IMR-90 (cell line): ENCODE data around the gene TMED4. TPM values are rescaled to one million over a fixed set of nuclear protein-coding genes. Genes with fewer than 3 reads are reported as not detected.
A peak's percentile ranks its signal among the peaks of the same experiment; 100 is the strongest.

ENCODE experiments used
- ATAC-seq: fragments of 200-7000 bp; cut with Tn5 transposase; 2 replicates; pipeline ENCODE4 v1.9.1; 2020; ENCODE audit warnings: low read depth, mild to moderate bottlenecking, moderate library complexity
- BruUV-seq: library from RNA; stranded (reverse); fragments of 400-500 nt; replicated peaks from 2 replicates; lab custom pipeline; 2021; lab: Mats Ljungman, UMichigan
- CTCF ChIA-PET: fragments of 300-600 bp; formaldehyde crosslinking; extraction: SDS; loops from one replicate; lab custom pipeline; 2021; ENCODE audit warnings: antibody characterized with exemption; lab: Yijun Ruan, JAX
- POLR2A ChIA-PET: fragments of 300-600 bp; sonication (Branson Sonifier 250); formaldehyde crosslinking; loops from one replicate; lab custom pipeline; 2022; ENCODE audit warnings: antibody characterized with exemption; ENCODE audit not compliant: unreplicated experiment; lab: Charles Lee
- DNase-seq: peaks from one replicate; pipeline ENCODE4 v3.0.0; 2013
- H2AFZ ChIP-seq: replicated peaks from 2 replicates; pipeline ENCODE3; 2013; ENCODE audit warnings: low read length, mild to moderate bottlenecking; ENCODE audit not compliant: poor library complexity
- H2AK5ac ChIP-seq: 2 replicates; pipeline ENCODE4 v1.6.1; 2013; ENCODE audit warnings: low read depth, low read length, inconsistent platforms
- H2AK9ac ChIP-seq: replicated peaks from 2 replicates; pipeline ENCODE3; 2013; ENCODE audit warnings: mild to moderate bottlenecking, low read depth, low read length, moderate library complexity; ENCODE audit not compliant: poor library complexity
- H2BK120ac ChIP-seq: 2 replicates; pipeline ENCODE4 v1.6.1; 2013; ENCODE audit warnings: low read depth, low read length, inconsistent platforms
- H2BK15ac ChIP-seq: 3 replicates; pipeline ENCODE4 v1.6.1; 2013; ENCODE audit warnings: low read depth, low read length, inconsistent platforms
- H2BK20ac ChIP-seq: 2 replicates; pipeline ENCODE4 v1.6.1; 2013; ENCODE audit warnings: low read depth, mild to moderate bottlenecking, inconsistent platforms, low read length, moderate library complexity
- H2BK5ac ChIP-seq: 2 replicates; pipeline ENCODE4 v1.6.1; 2013; ENCODE audit warnings: mild to moderate bottlenecking, low read depth, low read length, inconsistent platforms; ENCODE audit not compliant: poor library complexity, severe bottlenecking
- H3K14ac ChIP-seq: replicated peaks from 2 replicates; pipeline ENCODE4 v1.6.1; 2013; ENCODE audit warnings: low read depth, low read length, inconsistent platforms
- H3K18ac ChIP-seq: 2 replicates; pipeline ENCODE4 v1.6.1; 2013; ENCODE audit warnings: low read depth, low read length, control low read depth
- H3K23ac ChIP-seq: 2 replicates; pipeline ENCODE4 v1.6.1; 2013; ENCODE audit warnings: low read depth, low read length, inconsistent platforms
- H3K27ac ChIP-seq: 2 replicates; pipeline ENCODE4 v1.5.1; 2013; ENCODE audit warnings: mild to moderate bottlenecking, control low read depth, low read length; ENCODE audit not compliant: insufficient read depth
- H3K27me3 ChIP-seq: 2 replicates; pipeline ENCODE4 v1.6.1; 2013; ENCODE audit warnings: low read length; ENCODE audit not compliant: control insufficient read depth, insufficient read depth
- H3K36me3 ChIP-seq: 2 replicates; pipeline ENCODE4 v1.6.1; 2013; ENCODE audit warnings: low read length, mixed read lengths; ENCODE audit not compliant: control insufficient read depth, insufficient read depth
- H3K4ac ChIP-seq: 2 replicates; pipeline ENCODE4 v1.6.1; 2013; ENCODE audit warnings: low read depth, low read length, inconsistent platforms
- H3K4me1 ChIP-seq: 2 replicates; pipeline ENCODE4 v1.6.1; 2013; ENCODE audit warnings: low read length, mixed read lengths; ENCODE audit not compliant: control insufficient read depth, insufficient read depth
- H3K4me2 ChIP-seq: 2 replicates; pipeline ENCODE4 v1.6.1; 2013; ENCODE audit warnings: low read depth, mild to moderate bottlenecking, control low read depth, low read length, moderate library complexity
- H3K4me3 ChIP-seq: 2 replicates; pipeline ENCODE4 v1.5.1; 2013; ENCODE audit warnings: low read depth, mild to moderate bottlenecking, control low read depth, low read length, moderate library complexity; ENCODE audit not compliant: insufficient read depth
- H3K56ac ChIP-seq: 2 replicates; pipeline ENCODE4 v1.6.1; 2013; ENCODE audit warnings: low read length, inconsistent platforms; ENCODE audit not compliant: insufficient read depth; ENCODE audit errors: extremely low read depth
- H3K79me1 ChIP-seq, 2 experiments: 2 replicates each; pipeline ENCODE4 v1.6.1; 2013; ENCODE audit warnings: low read length in 2 of 2, inconsistent platforms in 1 of 2, low read depth in 1 of 2
- H3K9ac ChIP-seq: 2 replicates; pipeline ENCODE4 v1.6.1; 2013; ENCODE audit warnings: low read depth, low read length, control low read depth
- H3K9me1 ChIP-seq: 2 replicates; pipeline ENCODE4 v1.6.1; 2013; ENCODE audit warnings: low read length, inconsistent platforms; ENCODE audit not compliant: insufficient read depth
- H3K9me3 ChIP-seq: 2 replicates; pipeline ENCODE4 v1.6.1; 2013; ENCODE audit warnings: low read length; ENCODE audit not compliant: control insufficient read depth, insufficient read depth
- H4K20me1 ChIP-seq: 2 replicates; pipeline ENCODE4 v1.6.1; 2013; ENCODE audit warnings: low read length, inconsistent platforms; ENCODE audit not compliant: insufficient read depth
- H4K5ac ChIP-seq: 2 replicates; pipeline ENCODE4 v1.6.1; 2013; ENCODE audit warnings: mild to moderate bottlenecking, low read depth, low read length, control low read depth
- H4K8ac ChIP-seq, 2 experiments: 2 replicates each; pipeline ENCODE4 v1.6.1; 2013; ENCODE audit warnings: low read depth in 2 of 2, low read length in 2 of 2, control low read depth in 1 of 2, inconsistent platforms in 1 of 2
- H4K91ac ChIP-seq: 2 replicates; pipeline ENCODE4 v1.6.1; 2013; ENCODE audit warnings: low read depth, low read length, inconsistent platforms; ENCODE audit not compliant: insufficient read depth
- BHLHE40 ChIP-seq: fragments of 150-350 bp; IDR thresholded peaks from 2 replicates; pipeline ENCODE4 v1.6.1; 2016; ENCODE audit warnings: mild to moderate bottlenecking, low read depth, low read length
- CEBPB ChIP-seq: IDR thresholded peaks from 2 replicates; pipeline ENCODE4 v1.6.1; 2012; ENCODE audit warnings: low read depth, low read length, improper control_type of control experiment
- CHD1 ChIP-seq: IDR thresholded peaks from 2 replicates; pipeline ENCODE4 v1.6.1; 2012; ENCODE audit warnings: low read depth, low read length, improper control_type of control experiment
- CTCF ChIP-seq: conservative IDR thresholded peaks from 2 replicates; pipeline ENCODE4 v1.5.1; 2012; ENCODE audit warnings: mild to moderate bottlenecking, low read depth, low read length, improper control_type of control experiment
- ELK1 ChIP-seq: fragments of 150-350 bp; IDR thresholded peaks from 2 replicates; pipeline ENCODE4 v1.6.1; 2016; ENCODE audit warnings: low read depth, mild to moderate bottlenecking, low read length, moderate library complexity, borderline replicate concordance
- MAFK ChIP-seq: IDR thresholded peaks from 2 replicates; pipeline ENCODE4 v1.6.1; 2012; ENCODE audit warnings: low read depth, low read length, improper control_type of control experiment
- MAZ ChIP-seq: IDR thresholded peaks from 2 replicates; pipeline ENCODE4 v1.6.1; 2012; ENCODE audit warnings: low read depth, mild to moderate bottlenecking, low read length, improper control_type of control experiment, moderate library complexity, borderline replicate concordance
- MXI1 ChIP-seq: IDR thresholded peaks from 2 replicates; pipeline ENCODE4 v1.6.1; 2012; ENCODE audit warnings: low read depth, mild to moderate bottlenecking, low read length, moderate library complexity, borderline replicate concordance
- NFE2L2 ChIP-seq: fragments of 150-350 bp; IDR thresholded peaks from 2 replicates; pipeline ENCODE4 v1.6.1; 2016; ENCODE audit warnings: low read depth, mild to moderate bottlenecking, low read length
- POLR2A ChIP-seq: IDR thresholded peaks from 2 replicates; pipeline ENCODE4 v1.6.1; 2012; ENCODE audit warnings: mild to moderate bottlenecking, low read depth, low read length
- RAD21 ChIP-seq: IDR thresholded peaks from 2 replicates; pipeline ENCODE4 v1.6.1; 2012; ENCODE audit warnings: low read length, improper control_type of control experiment
- RCOR1 ChIP-seq: IDR thresholded peaks from 2 replicates; pipeline ENCODE4 v1.6.1; 2012; ENCODE audit warnings: mild to moderate bottlenecking, low read length, improper control_type of control experiment; ENCODE audit not compliant: insufficient replicate concordance
- RFX5 ChIP-seq: IDR thresholded peaks from 2 replicates; pipeline ENCODE4 v1.8.0; 2012; ENCODE audit warnings: low read depth, mild to moderate bottlenecking, low read length, moderate library complexity
- SMC3 ChIP-seq: fragments of 150-350 bp; IDR thresholded peaks from 2 replicates; pipeline ENCODE4 v1.6.1; 2016; ENCODE audit warnings: low read depth, mild to moderate bottlenecking, antibody characterized with exemption, low read length, moderate library complexity
- USF2 ChIP-seq: fragments of 150-350 bp; IDR thresholded peaks from 2 replicates; pipeline ENCODE4 v1.6.1; 2017; ENCODE audit warnings: mild to moderate bottlenecking, antibody characterized with exemption, low read length, low read depth
- WGBS, 2 experiments: methylation state at CpG; one replicate each; pipeline versions ENCODE4 v1.1.5 to v1.1.7; 2013; ENCODE audit warnings: missing lambda C conversion rate in 2 of 2; ENCODE audit not compliant: insufficient read length in 1 of 2; ENCODE audit errors: extremely low coverage in 2 of 2; 5-methylcytosine and 5-hydroxymethylcytosine counted together
- dilution Hi-C: fragments of 300-500 bp; cut with HindIII; formaldehyde crosslinking; loops from one replicate; pipeline ENCODE4 v1.14.3; 2018; ENCODE audit warnings: low sequenced_read_pairs; ENCODE audit not compliant: unreplicated experiment
- in situ Hi-C: fragments of 300-500 bp; cut with MboI; formaldehyde crosslinking; loops from 3 replicates; pipeline ENCODE4 v1.14.3; 2019; ENCODE audit warnings: low sequenced_read_pairs, inconsistent platforms, mixed read lengths
- intact Hi-C: fragments of 100-400 bp; cut with micrococcal nuclease; formaldehyde crosslinking; loops from 2 replicates; pipeline ENCODE4 v1.10.0; 2022
- polyA plus RNA-seq, 3 experiments: library from polyadenylated mRNA; depleted of rRNA; stranded (reverse); fragments of >200 nt; gene quantifications; 2 replicates each; pipeline ENCODE4 v1.2.3, GENCODE V29; 2012; ENCODE audit warnings: low replicate concordance in 1 of 3
- total RNA-seq: library from RNA; depleted of rRNA; stranded (reverse); fragments of >200 nt; gene quantifications from 2 replicates; pipeline ENCODE4 v1.2.3, GENCODE V29; 2012

TMED4 gene
- total and polyA plus RNA-seq, 2 of the 4 experiments (the other 2 are of a cell fraction), result 58.6 to 92.7 TPM

- Histone ChIP-seq H3K14ac (no peak overlapping the region), H3K4ac (no peak overlapping the region), H2AFZ (no peak overlapping the region), H3K4me3 (no peak overlapping the region), H2BK15ac (no peak overlapping the region), H4K5ac (no peak overlapping the region), H3K4me1 (peaks cover 5% of the 10 kb centered on the region), H2AK9ac (peak overlapping the region; percentile 16), H3K4me2 (no peak overlapping the region), H4K8ac (no peak overlapping the region), H2AK5ac (no peak overlapping the region), H3K9ac (no peak overlapping the region), H2BK5ac (no peak overlapping the region), H3K9me3 (no peaks in the 10 kb centered on the region), H3K27ac (no peak overlapping the region), H3K79me1 (peaks cover 37 to 66% of the 10 kb centered on the region in 2 experiments), H4K20me1 (peaks cover 25% of the 10 kb centered on the region), H2BK20ac (no peak overlapping the region), H2BK120ac (no peak overlapping the region), H4K91ac (no peak overlapping the region), H3K9me1 (peaks cover 8% of the 10 kb centered on the region; the same call in 1 of the 2 replicates), H3K18ac (no peak overlapping the region), H3K56ac (no peak overlapping the region), H3K36me3 (peaks cover 77% of the 10 kb centered on the region), H3K27me3 (no peaks in the 10 kb centered on the region), H3K23ac (no peak overlapping the region)
- ChIA-PET POLR2A (no interaction called here), CTCF (interaction anchor here (0.6 kb wide), 1 partner anchor 220 kb away, joined by 3 read pairs; no protein-coding TSS in a partner anchor)
- in situ Hi-C loops (loop anchor here (10.0 kb wide), 1 partner anchor 324 kb away; no protein-coding TSS in a partner anchor), intact Hi-C loops (no loop called here), dilution Hi-C loops (no loop called here)
- no TSS peak for BruUV-seq
- DNase-seq, result no peak
- no peak for ATAC-seq
- WGBS, 2 experiments, result 90% methylated on average over 6 of the region's 17 CpGs; no CpG with 5 or more reads in 1 of the 2 experiments
- TF ChIP-seq MXI1 (no peak), RAD21 (no peak), SMC3 (no peak), CEBPB (no peak), RCOR1 (no peak), MAFK (no peak), RFX5 (no peak), POLR2A (no peak), MAZ (no peak), CTCF (no peak), CHD1 (no peak), USF2 (no peak), BHLHE40 (no peak), NFE2L2 (no peak), ELK1 (no peak)
Measured at GRCh38 chr7:44568771-44569560, 13.1 kb downstream of the TMED4 start.
